ENCODE data around the gene TMEM150B.

DNA sequence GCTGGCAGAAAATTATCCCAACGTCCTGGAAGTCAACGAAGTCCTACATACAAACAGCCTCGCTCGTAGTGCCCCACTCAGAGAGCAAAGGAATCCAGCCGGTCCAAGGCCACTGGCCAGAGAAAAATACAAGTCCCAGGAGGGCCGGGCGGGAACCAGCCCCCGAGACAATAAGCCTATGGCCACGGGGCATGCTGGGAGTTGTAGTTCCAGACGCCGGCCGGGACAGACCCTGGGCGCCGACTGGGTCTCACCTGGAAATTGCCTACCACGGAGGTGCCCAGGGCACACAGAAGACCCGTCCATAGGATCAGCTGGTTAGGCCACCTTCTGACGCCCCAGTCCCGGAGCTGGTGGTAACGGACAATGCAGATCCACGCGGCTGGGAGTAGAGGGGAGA lies 5.4 kb downstream of the TMEM150B start:
- no peak for TF ChIP-seq YY1 (IDR thresholded peaks at IDR 0.05; ENCODE audit: extremely low read depth, insufficient replicate concordance, low read depth, low read length)
- TF ChIP-seq, protein P1, sequence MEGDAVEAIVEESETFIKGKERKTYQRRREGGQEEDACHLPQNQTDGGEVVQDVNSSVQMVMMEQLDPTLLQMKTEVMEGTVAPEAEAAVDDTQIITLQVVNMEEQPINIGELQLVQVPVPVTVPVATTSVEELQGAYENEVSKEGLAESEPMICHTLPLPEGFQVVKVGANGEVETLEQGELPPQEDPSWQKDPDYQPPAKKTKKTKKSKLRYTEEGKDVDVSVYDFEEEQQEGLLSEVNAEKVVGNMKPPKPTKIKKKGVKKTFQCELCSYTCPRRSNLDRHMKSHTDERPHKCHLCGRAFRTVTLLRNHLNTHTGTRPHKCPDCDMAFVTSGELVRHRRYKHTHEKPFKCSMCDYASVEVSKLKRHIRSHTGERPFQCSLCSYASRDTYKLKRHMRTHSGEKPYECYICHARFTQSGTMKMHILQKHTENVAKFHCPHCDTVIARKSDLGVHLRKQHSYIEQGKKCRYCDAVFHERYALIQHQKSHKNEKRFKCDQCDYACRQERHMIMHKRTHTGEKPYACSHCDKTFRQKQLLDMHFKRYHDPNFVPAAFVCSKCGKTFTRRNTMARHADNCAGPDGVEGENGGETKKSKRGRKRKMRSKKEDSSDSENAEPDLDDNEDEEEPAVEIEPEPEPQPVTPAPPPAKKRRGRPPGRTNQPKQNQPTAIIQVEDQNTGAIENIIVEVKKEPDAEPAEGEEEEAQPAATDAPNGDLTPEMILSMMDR (IDR thresholded peaks at IDR 0.05 in 2 of 3, conservative IDR thresholded peaks at IDR 0.05 in 1 of 3; ENCODE audit: borderline replicate concordance in 1 of 3, insufficient read depth in 1 of 3, low read depth in 2 of 3, low read length in 2 of 3): no peak
- no peak for TF ChIP-seq FOSL1 (IDR thresholded peaks at IDR 0.05; ENCODE audit: low read depth)
- TF ChIP-seq RAD21 (IDR thresholded peaks at IDR 0.05; ENCODE audit: low read depth): no peak
- no peak for TF ChIP-seq POLR2AphosphoS5 (IDR thresholded peaks at IDR 0.05; ENCODE audit: low read depth, low read length)
- no peak for TF ChIP-seq SRF (IDR thresholded peaks at IDR 0.05; ENCODE audit: low read depth)
- TF ChIP-seq ZNF274 (IDR thresholded peaks at IDR 0.05; ENCODE audit: low read depth, low read length): no peak
- no peak for TF ChIP-seq EZH2 (IDR thresholded peaks at IDR 0.05)

Data from HCT116 (cell line).